ENCODE data around the gene SLC39A11.

DNA sequence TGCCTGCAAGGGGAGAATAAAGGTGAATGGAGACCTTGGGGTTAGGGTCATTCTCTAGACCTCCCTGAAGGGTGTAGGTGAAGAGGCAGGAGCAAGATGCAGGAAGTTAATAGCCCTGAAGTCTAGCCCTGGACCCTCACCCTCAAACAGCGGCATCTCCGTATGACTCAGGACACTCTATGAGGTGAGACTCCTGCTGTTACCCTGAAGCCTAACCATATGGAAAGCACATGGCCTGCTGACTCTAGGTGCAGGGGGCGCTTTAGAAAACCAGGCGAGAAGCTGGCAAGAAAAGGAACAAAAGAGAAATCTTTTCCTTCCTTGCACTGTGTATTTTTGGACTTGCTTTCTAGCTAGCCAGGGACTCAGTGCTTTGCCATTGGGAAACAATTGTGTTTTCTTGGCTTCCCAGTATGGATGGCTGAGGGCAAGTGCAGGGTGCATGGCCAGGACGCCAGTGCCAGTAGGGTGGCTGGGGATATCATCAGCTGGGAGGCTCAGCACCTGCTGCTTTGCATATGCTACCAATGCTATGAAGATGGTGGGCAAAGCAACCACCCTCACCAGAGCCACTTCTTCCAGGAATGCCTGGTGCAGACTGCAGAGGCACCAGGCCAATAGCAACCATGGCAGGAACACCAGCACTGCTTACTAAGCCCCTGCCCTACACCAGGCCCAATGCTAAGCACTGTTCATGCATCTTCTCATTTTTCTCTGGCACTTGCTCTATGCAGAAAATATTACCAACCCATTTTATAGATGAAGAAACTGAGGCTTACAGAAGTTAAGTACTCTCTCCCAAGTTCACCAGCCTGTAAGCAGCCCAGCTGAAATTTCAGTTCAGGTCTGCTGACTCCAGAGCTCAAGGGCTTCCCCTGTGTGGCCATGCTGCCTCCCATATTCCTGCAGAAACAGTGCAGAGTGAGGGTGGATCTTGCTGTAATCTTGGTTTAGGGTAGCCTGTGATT lies 425.1 kb downstream of the SLC39A11 start:
- TF ChIP-seq, protein P1, sequence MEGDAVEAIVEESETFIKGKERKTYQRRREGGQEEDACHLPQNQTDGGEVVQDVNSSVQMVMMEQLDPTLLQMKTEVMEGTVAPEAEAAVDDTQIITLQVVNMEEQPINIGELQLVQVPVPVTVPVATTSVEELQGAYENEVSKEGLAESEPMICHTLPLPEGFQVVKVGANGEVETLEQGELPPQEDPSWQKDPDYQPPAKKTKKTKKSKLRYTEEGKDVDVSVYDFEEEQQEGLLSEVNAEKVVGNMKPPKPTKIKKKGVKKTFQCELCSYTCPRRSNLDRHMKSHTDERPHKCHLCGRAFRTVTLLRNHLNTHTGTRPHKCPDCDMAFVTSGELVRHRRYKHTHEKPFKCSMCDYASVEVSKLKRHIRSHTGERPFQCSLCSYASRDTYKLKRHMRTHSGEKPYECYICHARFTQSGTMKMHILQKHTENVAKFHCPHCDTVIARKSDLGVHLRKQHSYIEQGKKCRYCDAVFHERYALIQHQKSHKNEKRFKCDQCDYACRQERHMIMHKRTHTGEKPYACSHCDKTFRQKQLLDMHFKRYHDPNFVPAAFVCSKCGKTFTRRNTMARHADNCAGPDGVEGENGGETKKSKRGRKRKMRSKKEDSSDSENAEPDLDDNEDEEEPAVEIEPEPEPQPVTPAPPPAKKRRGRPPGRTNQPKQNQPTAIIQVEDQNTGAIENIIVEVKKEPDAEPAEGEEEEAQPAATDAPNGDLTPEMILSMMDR (IDR thresholded peaks at IDR 0.05; ENCODE audit: poor library complexity, severe bottlenecking) = no peak
- TF ChIP-seq EZH2 (IDR thresholded peaks at IDR 0.05; ENCODE audit: borderline replicate concordance, insufficient read depth, low read length, poor library complexity, severe bottlenecking) = no peak
- TF ChIP-seq POLR2AphosphoS5 (IDR thresholded peaks at IDR 0.05) = no peak
